Activated T-helper 17 cell treated with anti-CD3 and anti-CD28 coated beads, Interleukin-2, amount 50 U/mL, for 72 hours (primary cell): ENCODE measurements around the gene MIGA1. TPM values are rescaled to one million over a fixed set of nuclear protein-coding genes. Genes with fewer than 3 reads are reported as not detected.
"Not testable (repeated sequence)": the region's sequence is repeated elsewhere in the genome, so short reads cannot be mapped to it uniquely, and the experiment has no call there.

Experiments
- ATAC-seq: fragments of 150-1000 bp; cut with Tn5 transposase; replicated peaks from 2 replicates; pipeline ENCODE4 v1.10.0; 2021; ENCODE audit warnings: mild to moderate bottlenecking, moderate library complexity
- H3K27ac Mint-ChIP-seq: one replicate; pipeline ENCODE4 v1.8.0; 2022; ENCODE audit warnings: mixed read lengths
- H3K27me3 Mint-ChIP-seq: one replicate; pipeline ENCODE4 v1.8.0; 2022; ENCODE audit warnings: mixed read lengths
- H3K36me3 Mint-ChIP-seq: one replicate; pipeline ENCODE4 v1.8.0; 2022; ENCODE audit warnings: low read depth, mild to moderate bottlenecking, mixed read lengths
- H3K4me1 Mint-ChIP-seq: one replicate; pipeline ENCODE4 v1.8.0; 2022; ENCODE audit warnings: mixed read lengths
- H3K4me3 Mint-ChIP-seq: one replicate; pipeline ENCODE4 v1.8.0; 2022; ENCODE audit warnings: mild to moderate bottlenecking, mixed read lengths
- H3K9me3 Mint-ChIP-seq: one replicate; pipeline ENCODE4 v1.8.0; 2022; ENCODE audit warnings: mixed read lengths
- total RNA-seq, 2 donors: library from RNA; stranded (reverse); gene quantifications; one replicate each; pipeline ENCODE4 v1.2.3, GENCODE V29; 2022

The MIGA1 gene
- total RNA-seq, 2 donors from 2014 or later: 9.5 to 13.9 TPM

DNA sequence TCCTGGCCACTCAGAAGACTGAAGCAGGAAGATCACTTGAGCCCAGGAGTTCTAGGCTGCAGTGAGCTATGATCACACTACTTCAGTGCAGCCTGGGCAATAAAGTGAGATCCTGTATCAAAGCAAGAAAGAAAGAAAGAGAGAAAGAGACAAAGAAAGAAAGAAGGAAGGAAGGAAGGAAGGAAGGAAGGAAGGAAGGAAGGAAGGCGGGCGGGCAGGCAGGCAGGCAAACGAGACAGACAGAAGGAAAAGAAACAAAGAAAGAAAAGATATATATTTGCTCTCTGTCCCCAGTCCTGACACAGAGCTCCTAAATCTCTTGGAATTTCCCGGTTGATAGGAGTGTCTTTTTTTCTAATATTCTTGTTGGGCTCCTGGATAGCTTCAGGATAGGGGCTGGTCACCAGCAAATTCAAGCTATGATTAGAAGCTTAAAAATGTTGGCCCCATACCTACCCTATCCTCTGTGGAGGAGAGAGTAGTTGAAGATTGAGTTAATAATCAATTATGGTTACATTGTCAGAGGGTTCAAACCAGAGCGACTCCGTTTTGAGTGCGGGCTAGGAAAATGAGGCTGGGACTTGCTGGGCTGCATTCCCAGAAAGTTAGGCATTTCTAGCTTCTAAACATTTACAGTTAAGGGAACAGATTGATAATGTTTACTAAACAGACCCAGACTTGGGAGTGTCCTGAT is 3.3 kb upstream of the MIGA1 start:
- Mint-ChIP-seq H3K27me3 (no peaks in the 10 kb centered on the region), H3K27ac (peak overlapping the region; percentile 6), H3K4me1 (peaks cover 8% of the 10 kb centered on the region), H3K36me3 (no peaks in the 10 kb centered on the region), H3K9me3 (no peaks in the 10 kb centered on the region), H3K4me3 (no peak overlapping the region)
- no peak for ATAC-seq

DNA sequence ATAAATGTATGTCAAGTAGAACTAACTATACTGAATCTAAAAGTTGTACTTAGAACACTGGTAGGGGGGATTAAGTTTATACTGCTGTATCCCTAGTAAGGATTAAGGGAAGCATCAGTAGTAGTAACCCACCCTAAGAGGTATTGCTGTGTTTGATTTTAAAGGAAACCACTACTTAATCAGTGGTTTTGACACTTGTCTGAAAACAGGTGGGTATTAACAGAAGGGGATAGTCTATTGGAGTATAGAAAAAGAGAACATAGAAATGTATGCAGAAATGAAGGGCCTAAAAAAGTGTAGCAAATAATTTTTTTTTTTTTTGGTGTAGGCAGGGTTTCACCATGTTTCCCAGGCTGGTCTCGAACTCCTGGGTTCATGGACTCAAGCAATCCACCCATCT is 2.2 kb downstream of the MIGA1 start:
- Mint-ChIP-seq H3K36me3 (peaks cover 48% of the 10 kb centered on the region), H3K4me1 (peaks cover 18% of the 10 kb centered on the region), H3K27ac (no peak overlapping the region), H3K27me3 (no peaks in the 10 kb centered on the region), H3K9me3 (peaks cover 3% of the 10 kb centered on the region), H3K4me3 (peak overlapping the region; percentile 97)
- ATAC-seq: no peak

DNA sequence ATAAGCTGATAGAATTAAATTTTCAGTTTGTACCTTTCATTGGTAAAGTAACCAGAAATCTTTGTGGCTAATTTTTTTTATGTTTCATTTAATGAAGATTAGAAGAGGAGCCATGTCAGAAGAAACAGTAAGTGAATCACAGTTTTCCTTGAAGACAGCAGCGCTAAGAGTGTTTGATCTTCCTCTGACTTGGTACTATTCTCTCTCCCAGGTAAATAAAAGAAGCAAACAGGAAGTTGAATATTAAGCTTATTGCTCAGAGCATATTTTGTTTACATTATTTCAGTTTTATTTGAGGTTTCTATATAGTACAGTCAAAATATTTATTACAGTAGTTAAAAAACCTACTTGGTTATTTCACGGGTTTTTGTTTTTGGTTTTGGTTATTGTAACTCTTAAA is 3.7 kb downstream of the MIGA1 start:
- peaks cover 63% of the 10 kb centered on the region for H3K36me3 Mint-ChIP-seq
- H3K27ac Mint-ChIP-seq: no peak overlapping the region
- ATAC-seq: no peak
- H3K27me3 Mint-ChIP-seq: no peaks in the 10 kb centered on the region
- H3K9me3 Mint-ChIP-seq: peaks cover 5% of the 10 kb centered on the region
- peaks cover 19% of the 10 kb centered on the region for H3K4me1 Mint-ChIP-seq
- no peak overlapping the region for H3K4me3 Mint-ChIP-seq

DNA sequence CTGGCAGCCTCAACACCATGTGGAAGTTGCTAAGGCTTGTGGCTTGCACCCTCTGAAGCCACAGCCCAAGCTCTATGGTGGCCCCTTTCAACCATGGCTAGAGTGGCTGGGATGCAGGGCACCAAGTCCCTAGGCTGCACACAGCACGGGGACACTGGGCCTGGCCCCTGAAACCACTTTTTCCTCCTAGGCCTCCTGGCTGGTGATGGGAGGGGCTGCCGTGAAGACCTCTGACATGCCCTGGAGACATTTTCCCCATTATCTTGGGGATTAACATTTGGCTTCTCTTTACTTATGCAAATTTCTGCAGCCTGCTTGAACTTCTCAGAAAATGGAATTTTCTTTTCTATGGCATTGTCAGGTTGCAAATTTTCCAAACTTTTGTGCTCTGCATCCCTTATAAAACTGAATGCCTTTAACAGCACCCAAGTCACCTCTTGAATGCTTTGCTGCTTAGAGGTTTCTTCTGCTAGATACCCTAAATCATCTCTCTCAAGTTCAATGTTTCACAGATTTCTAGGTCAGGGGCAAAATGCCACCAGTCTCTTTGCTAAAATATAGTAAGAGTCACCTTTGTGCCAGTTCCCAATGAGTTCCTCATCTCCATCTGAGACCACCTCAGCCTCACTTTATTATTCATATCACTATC is 6.8 kb downstream of the MIGA1 start:
- Mint-ChIP-seq H3K36me3 (peaks cover 90% of the 10 kb centered on the region), H3K4me1 (peaks cover 17% of the 10 kb centered on the region)
- not testable (repeated sequence) for H3K27me3 Mint-ChIP-seq, H3K27ac Mint-ChIP-seq, H3K4me3 Mint-ChIP-seq, ATAC-seq, H3K9me3 Mint-ChIP-seq

DNA sequence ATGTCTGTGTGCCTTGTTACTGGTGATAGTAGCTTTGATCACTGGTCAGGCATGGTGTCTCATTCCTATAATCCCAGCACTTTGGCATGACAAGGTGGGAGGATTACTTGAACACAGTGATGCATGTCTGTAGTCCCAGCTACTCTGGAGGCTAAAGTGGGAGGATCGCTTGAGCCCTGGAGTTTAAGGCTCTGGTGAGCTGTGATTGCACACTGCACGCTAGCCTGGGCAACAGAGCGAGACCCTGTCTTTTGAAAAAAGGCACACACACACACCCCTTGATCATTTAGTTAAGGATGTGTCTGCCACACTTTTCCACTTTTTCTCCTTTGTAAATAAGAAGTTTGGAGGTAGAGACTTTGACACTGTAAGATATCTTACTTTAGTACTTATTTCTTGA is 15.1 kb downstream of the MIGA1 start:
- Mint-ChIP-seq H3K27ac (no peak overlapping the region), H3K4me1 (peaks cover 4% of the 10 kb centered on the region), H3K36me3 (peaks cover 61% of the 10 kb centered on the region), H3K27me3 (no peaks in the 10 kb centered on the region), H3K9me3 (no peaks in the 10 kb centered on the region), H3K4me3 (no peak overlapping the region)
- ATAC-seq: no peak

DNA sequence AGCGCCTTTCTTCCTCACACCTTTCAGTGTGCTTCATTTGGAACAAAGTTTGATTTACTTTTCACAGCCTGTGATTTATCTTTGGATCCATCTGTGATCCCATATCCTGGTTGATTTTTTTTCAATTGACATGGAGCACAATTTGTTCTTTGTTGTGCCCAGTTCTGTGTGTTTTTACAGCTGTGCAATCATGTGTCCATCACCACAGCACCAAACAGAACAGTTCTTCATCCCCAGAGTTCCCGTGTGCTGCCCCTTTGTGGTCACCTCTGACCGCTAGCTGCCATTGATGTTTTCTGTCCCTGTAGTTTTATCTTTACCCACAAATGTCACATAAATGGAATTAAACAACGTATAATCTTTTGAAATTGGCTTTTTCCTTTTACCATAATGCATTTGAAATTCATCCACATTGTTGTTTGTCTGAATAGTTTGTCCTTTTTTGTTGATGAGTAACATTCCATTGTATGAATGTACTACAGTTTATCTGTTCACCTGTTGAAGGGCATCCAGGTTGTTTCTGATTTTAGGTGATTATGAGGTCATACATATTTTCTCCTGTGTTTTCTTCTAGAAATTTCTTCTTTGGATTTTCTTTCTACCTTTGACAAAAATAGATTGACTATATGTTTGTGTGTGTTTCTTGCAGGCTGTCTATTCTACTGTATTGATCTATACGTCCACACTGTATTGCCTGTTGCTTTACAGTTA is 17.4 kb downstream of the MIGA1 start:
- H3K27ac Mint-ChIP-seq: peak overlapping the region; percentile 61
- no peak overlapping the region for H3K4me3 Mint-ChIP-seq
- no peaks in the 10 kb centered on the region for H3K27me3 Mint-ChIP-seq
- peaks cover 11% of the 10 kb centered on the region for H3K4me1 Mint-ChIP-seq
- H3K9me3 Mint-ChIP-seq: no peaks in the 10 kb centered on the region
- ATAC-seq: no peak
- peaks cover 65% of the 10 kb centered on the region for H3K36me3 Mint-ChIP-seq

DNA sequence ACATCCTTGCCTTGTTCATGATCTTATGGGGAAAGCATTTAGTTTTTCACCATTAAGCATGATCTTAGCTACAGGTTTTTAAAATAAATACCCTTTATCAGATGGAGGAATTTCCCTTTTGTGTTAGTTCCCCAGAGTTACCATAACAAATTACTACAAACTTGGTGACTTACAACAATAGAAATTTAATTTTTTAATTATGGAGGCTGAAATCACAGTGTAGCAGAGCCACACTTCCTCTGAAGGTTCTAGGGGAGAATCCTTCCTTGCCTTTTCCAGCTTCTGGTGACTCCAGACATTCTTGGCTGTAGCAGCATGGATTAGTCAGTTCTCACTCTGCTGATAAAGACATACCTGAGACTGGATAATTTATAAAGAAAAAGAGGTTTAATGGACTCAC is 18.5 kb downstream of the MIGA1 start:
- Mint-ChIP-seq H3K27ac (no peak overlapping the region), H3K4me3 (no peak overlapping the region), H3K27me3 (no peaks in the 10 kb centered on the region), H3K36me3 (peaks cover 71% of the 10 kb centered on the region), H3K9me3 (no peaks in the 10 kb centered on the region), H3K4me1 (peaks cover 11% of the 10 kb centered on the region)
- no peak for ATAC-seq

DNA sequence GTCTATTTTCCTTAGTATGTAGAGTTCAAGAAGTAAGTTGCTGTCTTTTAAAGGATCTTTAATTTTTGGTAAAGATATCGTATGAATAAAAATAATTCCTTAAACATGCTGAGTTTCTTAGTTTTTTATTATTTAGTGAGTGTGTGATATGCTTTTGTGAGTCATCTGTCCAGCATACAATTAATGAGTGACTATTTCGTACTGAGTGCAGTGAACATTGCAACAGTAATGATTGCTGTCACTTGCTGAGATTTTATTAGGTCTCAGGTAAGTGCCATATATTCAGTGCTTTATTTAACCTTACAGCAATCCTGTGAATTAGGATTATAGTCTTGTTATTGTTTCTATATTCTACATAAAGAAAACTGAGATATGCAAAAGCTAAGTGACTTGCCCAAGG is 22.6 kb downstream of the MIGA1 start:
- Mint-ChIP-seq H3K4me1 (peaks cover 8% of the 10 kb centered on the region), H3K36me3 (peaks cover 80% of the 10 kb centered on the region), H3K4me3 (no peak overlapping the region), H3K9me3 (no peaks in the 10 kb centered on the region), H3K27me3 (no peaks in the 10 kb centered on the region), H3K27ac (no peak overlapping the region)
- no peak for ATAC-seq

DNA sequence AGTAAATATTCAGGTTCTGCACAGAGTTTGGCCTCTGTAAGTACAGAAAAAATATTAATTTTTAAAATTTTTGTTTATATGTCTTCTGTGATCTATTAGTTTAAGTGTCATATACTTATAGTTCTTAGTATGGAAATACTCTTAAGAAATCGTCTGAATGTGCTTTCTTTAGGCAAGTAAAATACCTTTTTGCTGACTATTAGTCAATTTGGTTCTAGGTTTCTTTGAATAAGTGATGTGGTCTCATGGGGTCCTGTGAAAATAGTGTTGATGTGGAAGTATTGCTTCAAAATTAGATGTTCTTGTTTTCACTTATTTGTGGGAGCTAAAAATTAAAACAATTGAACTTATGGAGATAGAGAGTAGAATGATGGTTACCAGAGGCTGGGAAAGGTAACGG is 23.9 kb downstream of the MIGA1 start:
- no peak for ATAC-seq
- Mint-ChIP-seq H3K4me1 (peaks cover 7% of the 10 kb centered on the region), H3K27me3 (no peaks in the 10 kb centered on the region), H3K36me3 (peaks cover 80% of the 10 kb centered on the region), H3K4me3 (no peak overlapping the region), H3K9me3 (no peaks in the 10 kb centered on the region), H3K27ac (no peak overlapping the region)

DNA sequence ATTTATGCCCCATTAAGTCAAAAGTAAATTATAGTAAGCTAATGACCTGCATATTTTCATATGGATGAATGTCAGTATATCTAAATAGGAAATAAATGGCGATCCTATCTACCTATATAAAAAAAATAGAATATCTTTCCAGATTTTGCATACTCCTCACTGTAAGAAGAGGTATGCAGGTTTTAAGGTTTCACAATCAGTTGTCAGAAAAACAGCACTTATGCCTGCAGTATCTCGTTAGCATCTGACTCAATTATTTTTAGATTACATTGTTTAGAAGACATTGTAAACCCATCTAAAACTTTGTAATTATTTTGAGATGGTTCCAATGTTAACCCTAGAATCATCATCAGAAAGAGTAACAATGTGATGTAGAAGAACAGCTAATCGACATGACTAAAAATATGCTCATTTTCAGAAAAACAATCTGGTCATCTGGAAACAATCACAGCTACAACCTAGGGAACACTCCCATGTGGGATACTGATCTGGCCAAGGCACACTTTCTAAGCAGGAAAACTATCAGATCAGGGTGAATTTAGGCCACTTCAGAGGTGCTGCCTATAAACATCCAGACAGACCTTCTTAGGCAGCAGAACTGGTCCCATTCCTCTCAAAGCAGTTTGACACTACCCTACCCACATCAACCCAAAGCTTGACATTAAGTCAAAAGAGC is 30.5 kb downstream of the MIGA1 start:
- ATAC-seq, H3K4me3 Mint-ChIP-seq, H3K4me1 Mint-ChIP-seq, H3K9me3 Mint-ChIP-seq, H3K27ac Mint-ChIP-seq, H3K27me3 Mint-ChIP-seq: not testable (repeated sequence)
- H3K36me3 Mint-ChIP-seq: peaks cover 77% of the 10 kb centered on the region

DNA sequence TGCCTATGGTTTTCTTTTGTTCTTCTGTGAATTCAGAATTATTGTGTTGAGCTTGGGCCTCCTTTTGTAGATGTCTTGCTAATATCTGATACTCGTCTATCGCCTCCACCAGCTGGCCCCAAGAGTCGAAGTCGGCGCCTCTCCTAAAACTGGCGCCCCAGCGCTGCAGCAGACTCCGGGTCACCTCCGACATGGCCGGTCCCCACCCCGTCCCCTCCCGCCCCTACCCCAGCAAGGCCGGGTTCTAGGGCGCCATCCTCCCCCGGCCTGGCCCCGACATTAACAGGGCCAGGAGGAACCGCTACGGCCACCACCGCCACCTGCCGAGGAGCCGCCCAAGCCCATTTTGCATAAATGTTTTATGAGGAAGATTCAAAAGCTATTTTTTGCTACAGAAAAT is 32.1 kb downstream of the MIGA1 start:
- H3K4me3 Mint-ChIP-seq, H3K4me1 Mint-ChIP-seq, H3K27ac Mint-ChIP-seq, H3K9me3 Mint-ChIP-seq, H3K27me3 Mint-ChIP-seq: not testable (repeated sequence)
- peaks cover 76% of the 10 kb centered on the region for H3K36me3 Mint-ChIP-seq
- ATAC-seq: peak; percentile 62

DNA sequence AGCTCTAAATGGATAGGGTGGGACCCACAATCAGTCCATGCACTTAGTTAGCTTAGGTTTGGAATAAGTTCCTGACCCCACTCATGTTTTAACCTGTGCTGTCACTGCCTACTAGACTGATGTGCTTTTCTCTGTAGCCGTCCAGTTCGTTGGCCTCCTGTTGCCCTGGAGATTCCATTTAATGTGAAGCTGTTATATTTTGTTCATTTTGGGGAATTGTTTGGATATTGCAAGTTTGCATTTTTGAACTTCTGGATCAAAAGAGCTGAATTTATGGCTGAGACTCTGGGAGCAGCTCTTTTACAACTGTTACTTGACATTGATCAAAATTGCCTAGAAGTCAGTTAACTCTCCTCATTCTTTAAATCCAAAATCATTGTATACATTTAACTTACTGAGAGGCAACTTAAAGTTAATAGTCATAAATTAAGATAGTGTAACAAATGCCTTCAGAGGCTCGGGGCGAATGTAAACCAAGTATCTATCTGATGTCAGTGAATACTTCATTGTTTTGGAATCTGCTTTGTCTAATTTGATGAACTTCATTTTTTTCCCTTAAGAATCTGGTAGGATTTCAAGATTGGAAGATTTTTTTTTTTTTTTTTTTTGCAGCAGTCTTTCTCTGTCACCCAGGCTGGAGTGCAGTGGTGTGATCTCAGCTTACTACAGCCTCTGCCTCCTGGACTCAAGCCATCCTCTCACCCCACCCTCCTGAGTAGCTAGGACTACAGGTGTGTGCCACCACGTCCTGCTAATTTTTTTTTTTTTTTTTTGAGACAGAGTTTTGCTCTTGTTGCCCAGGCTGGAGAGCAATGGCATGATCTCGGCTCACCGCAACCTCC is 38.1 kb downstream of the MIGA1 start:
- Mint-ChIP-seq H3K36me3 (peaks cover 88% of the 10 kb centered on the region), H3K27ac (no peak overlapping the region), H3K4me1 (no peaks in the 10 kb centered on the region), H3K9me3 (no peaks in the 10 kb centered on the region), H3K4me3 (no peak overlapping the region), H3K27me3 (no peaks in the 10 kb centered on the region)
- ATAC-seq: no peak

DNA sequence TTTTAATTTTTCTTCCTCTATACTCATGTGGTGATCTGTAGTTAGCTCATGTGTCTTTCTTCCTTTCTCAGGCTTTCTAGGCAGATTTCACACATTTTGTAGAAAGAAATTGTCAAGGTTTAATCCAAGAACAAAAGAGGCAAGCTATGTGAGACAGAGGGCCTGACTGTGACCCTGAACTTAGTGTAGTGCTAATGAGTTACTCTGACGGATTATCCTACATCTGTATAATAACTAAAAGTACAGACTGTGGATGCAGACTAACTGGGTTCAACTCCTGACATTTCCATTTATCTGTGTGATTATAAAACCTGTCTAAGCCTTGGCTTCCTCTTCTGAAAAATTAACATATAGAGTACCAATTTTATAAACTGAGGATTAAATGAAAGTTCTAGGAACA is 40.7 kb downstream of the MIGA1 start:
- no peak for ATAC-seq
- Mint-ChIP-seq H3K27me3 (no peaks in the 10 kb centered on the region), H3K36me3 (peaks cover 86% of the 10 kb centered on the region)

DNA sequence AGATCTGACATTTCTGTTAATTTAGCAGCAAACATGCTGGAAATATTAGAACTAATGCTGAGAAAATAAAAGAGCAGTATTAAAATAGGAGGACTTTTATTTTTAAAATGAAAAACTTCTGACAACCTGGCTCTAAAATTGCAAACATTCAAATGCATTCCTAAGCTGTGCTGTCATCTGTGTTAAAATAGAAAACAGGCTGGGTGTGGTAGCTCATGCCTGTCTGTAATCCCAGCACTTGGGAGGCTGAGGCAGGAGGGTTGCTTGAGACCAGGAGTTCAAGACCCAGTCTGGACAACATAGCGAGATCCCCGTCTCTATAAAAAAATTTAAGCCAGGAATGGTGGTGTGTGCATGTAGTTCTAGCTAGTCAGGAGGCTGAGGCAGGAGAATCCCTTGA is 44.6 kb downstream of the MIGA1 start:
- no peaks in the 10 kb centered on the region for H3K4me1 Mint-ChIP-seq
- no peak overlapping the region for H3K27ac Mint-ChIP-seq
- H3K9me3 Mint-ChIP-seq: no peaks in the 10 kb centered on the region
- no peak overlapping the region for H3K4me3 Mint-ChIP-seq
- no peaks in the 10 kb centered on the region for H3K27me3 Mint-ChIP-seq
- no peak for ATAC-seq
- peaks cover 89% of the 10 kb centered on the region for H3K36me3 Mint-ChIP-seq

More for the DNA sequence above, 40.7 kb downstream of the MIGA1 start:
- Mint-ChIP-seq H3K9me3 (no peaks in the 10 kb centered on the region), H3K4me1 (no peaks in the 10 kb centered on the region), H3K27ac (no peak overlapping the region), H3K4me3 (no peak overlapping the region)
